ENCODE measurements around the gene PMM2.

PMM2 gene

DNA sequence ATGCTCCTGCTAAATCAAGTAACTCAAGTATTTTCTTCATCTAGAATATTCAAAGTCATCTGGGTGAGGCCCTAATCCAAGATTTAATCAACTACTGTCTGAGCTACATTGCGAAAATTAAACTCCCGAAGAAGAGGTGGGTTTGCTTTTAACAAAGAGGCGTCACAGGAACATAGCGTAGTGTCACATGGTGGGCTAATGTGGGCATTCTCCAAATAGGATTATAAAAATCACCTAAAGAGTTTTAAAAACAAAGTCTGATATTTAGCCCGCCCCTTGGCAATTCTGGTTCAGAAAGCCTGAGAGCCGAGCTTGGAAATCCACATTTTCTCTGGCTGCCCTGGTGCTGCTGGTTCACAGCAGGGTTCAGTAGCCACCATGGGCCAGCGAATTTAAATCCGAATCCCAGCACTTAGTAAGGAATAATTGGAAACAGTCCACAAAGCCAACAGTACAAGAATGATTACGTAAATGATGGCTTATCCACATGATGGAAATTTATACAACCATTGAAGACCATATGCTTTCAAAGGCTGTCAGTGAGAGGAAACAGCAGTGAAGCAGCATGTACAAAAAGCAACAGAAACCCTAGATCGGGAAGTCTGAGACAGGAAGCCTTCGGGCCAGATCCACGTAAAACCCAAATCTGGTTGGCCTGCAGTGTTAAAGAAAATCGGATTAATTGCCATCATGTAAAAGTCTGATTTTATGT, 8.8 kb downstream of the PMM2 start:
- H3K9ac ChIP-seq (ENCODE audit: low read length) = no peak overlapping the region
- H3K4me1 ChIP-seq (ENCODE audit: control insufficient read depth, insufficient read depth, low read length) = peaks cover 4% of the 10 kb centered on the region
- peak; percentile 10 for DNase-seq (ENCODE audit: low read depth)
- no peak overlapping the region for H3K4me3 ChIP-seq (ENCODE audit: low read length)
- H3K36me3 ChIP-seq (ENCODE audit: control insufficient read depth, insufficient read depth, low read length, severe bottlenecking) = peaks cover 100% of the 10 kb centered on the region
- no peaks in the 10 kb centered on the region for H3K27me3 ChIP-seq (replicated peaks; ENCODE audit: control insufficient read depth, insufficient read depth, low read length)
- no peaks in the 10 kb centered on the region for H3K9me3 ChIP-seq (ENCODE audit: control insufficient read depth, low read length)

DNA sequence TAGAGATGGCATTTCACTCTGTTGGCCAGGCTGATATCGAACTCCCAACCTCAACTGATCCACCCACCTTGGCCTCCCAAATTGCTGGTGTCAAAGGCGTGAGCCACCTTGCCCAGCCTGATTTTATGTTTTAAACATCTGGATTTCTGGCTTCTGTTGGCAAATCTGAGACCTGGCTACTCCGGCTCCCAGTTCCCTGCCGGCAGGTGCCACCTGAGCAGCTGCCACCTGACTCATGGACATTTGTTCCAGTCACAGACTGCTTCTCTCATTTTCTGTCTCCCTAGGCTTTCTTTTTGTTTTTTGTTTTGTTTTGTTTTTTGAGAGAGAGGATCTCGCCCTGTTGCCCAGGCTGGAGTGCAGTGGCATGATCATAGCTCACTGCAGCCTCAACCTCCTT, 9.6 kb downstream of the PMM2 start:
- Histone ChIP-seq H3K4me1 (ENCODE audit: control insufficient read depth, insufficient read depth, low read length) (peaks cover 4% of the 10 kb centered on the region), H3K9ac (ENCODE audit: low read length) (no peak overlapping the region), H3K4me3 (ENCODE audit: low read length) (no peak overlapping the region), H3K9me3 (ENCODE audit: control insufficient read depth, low read length) (no peaks in the 10 kb centered on the region), H3K27me3 (replicated peaks; ENCODE audit: control insufficient read depth, insufficient read depth, low read length) (no peaks in the 10 kb centered on the region), H3K36me3 (ENCODE audit: control insufficient read depth, insufficient read depth, low read length, severe bottlenecking) (peaks cover 100% of the 10 kb centered on the region)
- DNase-seq (ENCODE audit: low read depth) = no peak

DNA sequence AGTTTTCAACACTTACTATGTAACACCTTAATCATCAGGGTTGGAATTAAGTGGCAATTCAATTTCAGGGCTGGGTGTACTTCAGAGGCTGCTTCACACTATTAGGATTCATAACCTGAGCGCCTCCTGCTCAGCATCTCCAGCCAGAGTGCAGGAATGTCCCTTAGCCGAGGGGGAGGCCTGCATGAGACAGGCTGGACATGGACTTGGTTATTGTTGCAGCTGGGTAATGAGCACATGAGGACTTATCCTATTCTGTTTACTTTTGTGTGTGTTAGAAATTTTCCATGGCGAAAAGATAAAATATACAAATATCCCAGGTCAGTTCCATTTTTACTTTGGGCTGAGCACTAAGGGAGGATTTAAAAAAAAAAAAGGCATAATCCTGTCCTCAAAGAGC, 10.4 kb downstream of the PMM2 start:
- Histone ChIP-seq H3K27me3 (replicated peaks; ENCODE audit: control insufficient read depth, insufficient read depth, low read length) (no peaks in the 10 kb centered on the region), H3K36me3 (ENCODE audit: control insufficient read depth, insufficient read depth, low read length, severe bottlenecking) (peaks cover 100% of the 10 kb centered on the region), H3K4me3 (ENCODE audit: low read length) (no peak overlapping the region), H3K4me1 (ENCODE audit: control insufficient read depth, insufficient read depth, low read length) (peaks cover 4% of the 10 kb centered on the region), H3K9me3 (ENCODE audit: control insufficient read depth, low read length) (no peaks in the 10 kb centered on the region), H3K9ac (ENCODE audit: low read length) (no peak overlapping the region)
- DNase-seq (ENCODE audit: low read depth) = no peak

DNA sequence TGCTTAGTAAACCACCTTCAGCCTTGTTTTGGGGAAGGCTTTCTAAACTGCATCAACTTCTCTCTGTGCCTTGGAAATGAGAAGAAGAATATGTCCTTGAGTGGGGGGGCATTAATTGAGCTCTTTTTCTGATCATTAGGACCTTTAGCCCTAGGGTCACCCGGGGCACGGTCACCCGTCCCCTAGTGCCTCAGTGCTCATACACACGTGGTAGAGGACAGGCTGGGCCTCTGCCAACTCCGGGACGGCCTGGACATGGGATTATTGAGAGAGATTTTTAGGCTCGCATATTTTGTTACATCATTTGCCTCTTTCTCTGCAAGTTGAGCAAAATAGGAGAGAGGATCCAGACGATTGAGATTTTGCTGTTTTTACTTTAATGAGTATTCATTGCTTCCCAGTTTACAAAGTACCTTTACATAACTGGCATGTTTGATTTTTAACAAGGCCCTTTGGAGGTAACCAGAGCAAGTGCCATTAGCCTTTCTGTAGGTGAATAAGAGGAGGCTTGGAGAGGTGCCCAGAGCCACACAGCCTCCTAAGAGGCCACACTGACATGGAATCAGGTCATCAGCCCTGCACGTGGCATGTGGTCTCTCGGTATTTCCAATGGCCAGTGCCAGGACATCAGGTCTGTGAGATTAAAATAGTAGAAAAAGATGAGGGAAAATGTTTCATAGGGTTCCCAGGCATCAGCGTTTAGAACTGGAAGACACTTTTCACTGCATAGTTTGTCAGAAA, 11.1 kb downstream of the PMM2 start:
- peaks cover 100% of the 10 kb centered on the region for H3K36me3 ChIP-seq (ENCODE audit: control insufficient read depth, insufficient read depth, low read length, severe bottlenecking)

DNA sequence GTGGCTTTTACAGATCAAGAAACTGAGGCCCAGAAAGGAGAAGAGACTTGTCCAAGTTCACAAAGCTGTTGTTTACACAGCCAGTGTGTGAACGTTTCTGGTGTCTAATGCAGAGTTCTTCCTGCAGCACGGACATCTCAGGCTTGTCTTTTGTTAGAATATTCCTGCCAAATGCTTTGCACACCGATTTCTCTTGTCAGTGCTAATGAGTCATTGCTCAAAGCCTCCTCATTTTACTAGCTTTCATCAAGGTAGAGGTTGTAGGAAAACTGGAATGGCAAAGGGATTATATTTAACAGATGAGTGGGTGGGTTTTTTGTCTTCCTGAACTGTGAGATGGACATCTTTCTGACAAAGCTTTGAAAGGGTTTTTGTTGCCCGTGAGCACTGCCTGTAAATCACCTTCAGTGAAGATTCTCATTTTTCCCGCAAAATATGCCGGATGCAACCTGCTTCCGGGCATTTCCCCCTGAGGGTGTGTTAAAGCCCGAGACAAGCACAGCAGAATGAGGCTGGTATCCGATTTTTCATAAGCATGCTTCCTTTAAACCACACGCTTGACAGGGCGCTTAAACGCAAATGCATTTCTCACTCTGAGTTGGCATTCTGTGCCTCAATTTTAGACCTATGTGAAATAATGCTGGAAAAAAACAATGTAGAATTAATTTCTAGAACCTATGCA, 14.7 kb downstream of the PMM2 start:
- H3K4me1 ChIP-seq (ENCODE audit: control insufficient read depth, insufficient read depth, low read length) = peaks cover 10% of the 10 kb centered on the region
- H3K9ac ChIP-seq (ENCODE audit: low read length) = no peak overlapping the region
- no peak overlapping the region for H3K4me3 ChIP-seq (ENCODE audit: low read length)
- H3K27me3 ChIP-seq (replicated peaks; ENCODE audit: control insufficient read depth, insufficient read depth, low read length) = no peaks in the 10 kb centered on the region
- peaks cover 88% of the 10 kb centered on the region for H3K36me3 ChIP-seq (ENCODE audit: control insufficient read depth, insufficient read depth, low read length, severe bottlenecking)
- DNase-seq (ENCODE audit: low read depth) = no peak
- H3K9me3 ChIP-seq (ENCODE audit: control insufficient read depth, low read length) = no peaks in the 10 kb centered on the region

More for the DNA sequence above, 11.1 kb downstream of the PMM2 start:
- Histone ChIP-seq H3K9ac (ENCODE audit: low read length) (no peak overlapping the region), H3K9me3 (ENCODE audit: control insufficient read depth, low read length) (no peaks in the 10 kb centered on the region), H3K4me3 (ENCODE audit: low read length) (no peak overlapping the region), H3K27me3 (replicated peaks; ENCODE audit: control insufficient read depth, insufficient read depth, low read length) (no peaks in the 10 kb centered on the region), H3K4me1 (ENCODE audit: control insufficient read depth, insufficient read depth, low read length) (peaks cover 4% of the 10 kb centered on the region)
- DNase-seq (ENCODE audit: low read depth) = no peak

DNA sequence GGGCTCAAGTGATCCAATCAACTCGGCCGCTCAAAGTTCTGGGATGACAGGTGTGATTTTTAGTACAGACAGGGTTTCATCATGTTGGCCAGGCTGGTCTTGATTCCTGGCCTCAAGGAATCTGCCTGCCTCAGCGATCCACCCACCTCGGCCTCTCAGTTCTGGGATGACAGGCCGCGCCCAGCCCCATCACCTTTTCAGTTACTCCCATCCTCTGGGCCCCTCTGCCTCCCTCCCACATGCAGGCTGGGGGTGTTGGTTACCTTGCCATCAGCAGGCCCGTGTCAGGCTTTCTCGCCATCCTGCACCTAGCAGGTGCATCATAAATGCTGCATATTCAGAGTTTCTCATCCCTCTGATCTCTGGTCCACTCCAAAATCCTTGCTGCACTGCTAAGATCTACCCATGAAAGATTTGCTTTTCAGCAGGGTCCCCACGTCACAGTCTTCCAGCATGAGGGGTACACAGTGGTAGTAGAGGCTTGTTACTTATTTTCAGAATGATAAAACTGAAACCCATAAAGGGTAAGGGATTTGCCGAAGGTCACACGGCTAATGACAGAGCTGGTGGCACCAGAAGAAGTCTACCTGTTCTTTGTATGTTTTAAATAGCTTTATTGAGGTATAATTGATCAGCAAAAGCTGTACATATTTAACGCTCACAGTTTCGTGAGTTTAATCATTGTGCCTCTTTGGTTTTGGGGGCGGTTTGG, 16.6 kb downstream of the PMM2 start:
- no peaks in the 10 kb centered on the region for H3K27me3 ChIP-seq (replicated peaks; ENCODE audit: control insufficient read depth, insufficient read depth, low read length)
- H3K4me3 ChIP-seq (ENCODE audit: low read length) = no peak overlapping the region
- H3K36me3 ChIP-seq (ENCODE audit: control insufficient read depth, insufficient read depth, low read length, severe bottlenecking) = peaks cover 81% of the 10 kb centered on the region
- peaks cover 10% of the 10 kb centered on the region for H3K4me1 ChIP-seq (ENCODE audit: control insufficient read depth, insufficient read depth, low read length)
- H3K9me3 ChIP-seq (ENCODE audit: control insufficient read depth, low read length) = no peaks in the 10 kb centered on the region
- no peak overlapping the region for H3K9ac ChIP-seq (ENCODE audit: low read length)
- no peak for DNase-seq (ENCODE audit: low read depth)

DNA sequence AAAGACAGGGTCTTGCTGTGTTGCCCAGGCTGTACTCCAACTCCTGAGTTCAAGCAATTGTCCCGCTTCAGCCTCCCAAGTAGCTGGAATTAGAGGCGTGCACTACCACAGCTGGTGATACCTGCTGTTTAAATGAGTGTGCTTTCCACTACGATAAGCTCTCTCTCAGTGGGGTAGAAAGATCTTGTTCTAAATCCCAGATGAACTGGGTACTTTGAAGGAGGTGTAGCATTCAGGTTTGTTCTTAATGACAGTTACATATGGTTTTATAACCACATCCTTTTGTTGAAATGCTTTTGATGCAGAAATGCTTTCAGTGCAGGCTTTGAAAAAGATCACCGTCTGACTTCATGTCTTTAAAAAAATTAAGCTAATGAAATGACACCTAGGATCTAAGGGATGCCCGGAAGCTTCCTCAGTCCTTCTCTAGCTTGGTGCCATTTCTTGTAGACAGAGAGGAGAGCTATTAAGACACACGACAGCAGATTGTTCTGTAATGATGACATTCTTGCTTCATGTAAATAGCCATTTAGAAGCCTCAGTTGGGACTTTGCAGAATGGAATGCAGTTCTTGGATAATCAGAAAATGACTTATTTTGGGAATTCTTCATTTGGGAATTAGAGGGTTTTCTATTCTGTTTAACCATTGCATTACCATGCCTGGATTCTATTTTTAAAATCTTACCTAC, 19.5 kb downstream of the PMM2 start:
- Histone ChIP-seq H3K4me3 (ENCODE audit: low read length) (no peak overlapping the region), H3K9me3 (ENCODE audit: control insufficient read depth, low read length) (no peaks in the 10 kb centered on the region), H3K9ac (ENCODE audit: low read length) (no peak overlapping the region), H3K4me1 (ENCODE audit: control insufficient read depth, insufficient read depth, low read length) (peaks cover 10% of the 10 kb centered on the region), H3K36me3 (ENCODE audit: control insufficient read depth, insufficient read depth, low read length, severe bottlenecking) (peaks cover 78% of the 10 kb centered on the region), H3K27me3 (replicated peaks; ENCODE audit: control insufficient read depth, insufficient read depth, low read length) (no peaks in the 10 kb centered on the region)
- DNase-seq (ENCODE audit: low read depth) = peak; percentile 10

DNA sequence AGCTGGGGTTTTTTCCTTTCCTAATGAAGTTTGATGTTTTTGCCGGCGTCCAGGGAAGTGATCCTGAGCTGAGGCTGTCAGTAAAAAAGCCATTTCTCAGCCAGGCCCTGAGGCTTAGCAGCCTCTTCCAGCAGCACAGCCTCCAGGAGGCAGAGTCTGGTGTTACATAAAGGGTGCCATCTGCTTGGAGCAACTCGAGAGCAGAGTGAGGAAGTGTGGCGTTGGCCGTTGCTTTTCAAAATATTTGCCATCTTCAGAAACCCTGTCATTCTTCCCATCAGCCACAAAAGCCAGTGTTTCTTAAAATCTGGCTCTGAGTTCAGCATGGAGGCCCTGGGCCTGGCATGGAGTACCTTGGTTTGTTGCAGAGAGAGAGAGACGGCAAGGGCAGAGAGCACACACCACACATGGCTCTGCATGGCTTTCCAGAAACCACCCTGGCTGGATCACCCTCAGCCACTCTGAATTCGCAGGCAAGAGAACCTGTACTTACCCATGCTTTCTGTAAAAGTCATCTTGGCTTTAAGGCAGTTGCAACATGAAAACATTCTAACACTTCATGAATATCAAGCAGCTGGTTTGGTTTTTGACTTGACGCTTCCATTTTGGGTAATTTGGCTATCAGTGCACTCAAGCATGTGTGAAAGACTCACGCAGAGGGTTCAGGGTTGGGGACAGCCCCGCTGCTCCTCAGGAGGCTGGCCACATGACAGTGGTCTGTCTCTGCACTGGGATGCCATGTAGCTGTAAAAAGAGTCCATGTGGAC, 21.0 kb downstream of the PMM2 start:
- Histone ChIP-seq H3K4me3 (ENCODE audit: low read length) (no peak overlapping the region), H3K9ac (ENCODE audit: low read length) (no peak overlapping the region), H3K27me3 (replicated peaks; ENCODE audit: control insufficient read depth, insufficient read depth, low read length) (no peaks in the 10 kb centered on the region), H3K4me1 (ENCODE audit: control insufficient read depth, insufficient read depth, low read length) (peaks cover 10% of the 10 kb centered on the region), H3K9me3 (ENCODE audit: control insufficient read depth, low read length) (no peaks in the 10 kb centered on the region), H3K36me3 (ENCODE audit: control insufficient read depth, insufficient read depth, low read length, severe bottlenecking) (peaks cover 64% of the 10 kb centered on the region)
- no peak for DNase-seq (ENCODE audit: low read depth)

DNA sequence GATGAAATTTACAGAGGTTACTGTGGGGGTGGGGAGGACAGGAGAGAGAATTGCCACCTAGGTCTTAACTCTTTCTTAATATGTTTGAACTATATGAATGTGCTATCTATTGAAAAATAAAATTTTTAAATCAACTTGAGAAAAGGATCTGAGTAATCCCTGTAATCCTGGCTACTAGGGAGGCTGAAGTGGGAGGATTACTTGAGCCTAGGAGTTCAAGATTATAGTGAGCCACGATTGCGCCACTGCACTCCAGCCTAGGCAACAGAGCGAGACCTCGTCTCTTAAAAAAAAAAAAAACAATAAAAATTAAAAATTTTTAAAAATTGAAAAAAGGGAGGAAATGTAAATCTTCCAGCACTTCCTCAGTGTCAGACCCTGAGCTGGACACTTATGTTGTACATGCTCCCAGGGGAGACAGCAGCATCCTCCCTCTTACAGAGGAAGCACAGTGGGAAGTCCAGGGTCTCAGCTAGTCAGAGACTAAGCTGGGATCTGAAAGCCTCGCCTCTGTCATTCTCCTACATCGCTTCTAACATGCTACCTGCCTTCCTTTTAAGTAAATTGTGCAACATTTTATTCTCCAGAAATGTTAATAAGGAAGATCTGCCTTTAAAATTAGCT, 21.9 kb downstream of the PMM2 start:
- Histone ChIP-seq H3K9ac (ENCODE audit: low read length) (no peak overlapping the region), H3K4me1 (ENCODE audit: control insufficient read depth, insufficient read depth, low read length) (peaks cover 10% of the 10 kb centered on the region), H3K27me3 (replicated peaks; ENCODE audit: control insufficient read depth, insufficient read depth, low read length) (no peaks in the 10 kb centered on the region), H3K4me3 (ENCODE audit: low read length) (no peak overlapping the region), H3K36me3 (ENCODE audit: control insufficient read depth, insufficient read depth, low read length, severe bottlenecking) (peaks cover 64% of the 10 kb centered on the region), H3K9me3 (ENCODE audit: control insufficient read depth, low read length) (no peaks in the 10 kb centered on the region)
- DNase-seq (ENCODE audit: low read depth) = no peak

DNA sequence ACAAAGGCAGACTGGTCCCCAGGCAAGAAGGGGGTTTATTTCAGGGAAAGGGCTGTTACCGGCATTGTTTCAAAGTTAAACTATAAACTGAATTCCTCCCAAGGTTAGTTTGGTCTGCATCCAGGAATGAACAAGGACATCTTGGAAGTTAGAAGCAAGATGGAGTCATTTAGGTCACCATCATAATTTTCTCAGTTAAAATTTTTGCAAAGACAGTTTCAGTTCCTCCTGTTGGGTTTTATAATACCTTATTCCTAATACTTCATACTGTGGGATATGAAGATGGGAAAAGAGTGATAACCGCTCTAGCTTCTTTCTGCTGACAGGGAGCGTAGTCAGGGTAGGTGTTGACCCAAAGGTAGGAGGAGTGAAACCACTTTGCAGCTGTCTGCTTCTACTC, 24.8 kb downstream of the PMM2 start:
- no peak overlapping the region for H3K4me3 ChIP-seq (ENCODE audit: low read length)
- H3K27me3 ChIP-seq (replicated peaks; ENCODE audit: control insufficient read depth, insufficient read depth, low read length) = no peaks in the 10 kb centered on the region
- H3K36me3 ChIP-seq (ENCODE audit: control insufficient read depth, insufficient read depth, low read length, severe bottlenecking) = peaks cover 67% of the 10 kb centered on the region
- H3K9me3 ChIP-seq (ENCODE audit: control insufficient read depth, low read length) = no peaks in the 10 kb centered on the region
- no peak overlapping the region for H3K9ac ChIP-seq (ENCODE audit: low read length)
- no peak for DNase-seq (ENCODE audit: low read depth)
- peaks cover 4% of the 10 kb centered on the region for H3K4me1 ChIP-seq (ENCODE audit: control insufficient read depth, insufficient read depth, low read length)
